GM19452 (cell line): ENCODE results near the gene GPR37L1.
"Not testable (repeated sequence)": the region's sequence is repeated elsewhere in the genome, so short reads cannot be mapped to it uniquely, and the experiment has no call there.

Experiments
- ATAC-seq: cut with Tn5 transposase; IDR thresholded peaks from one replicate; pipeline ENCODE4 v1.9.1; 2021; ENCODE audit not compliant: unreplicated experiment

Gene GPR37L1

GRCh38 chr1:202107801-202108731 lies 14.7 kb upstream of the GPR37L1 start:
- ATAC-seq = no peak

DNA sequence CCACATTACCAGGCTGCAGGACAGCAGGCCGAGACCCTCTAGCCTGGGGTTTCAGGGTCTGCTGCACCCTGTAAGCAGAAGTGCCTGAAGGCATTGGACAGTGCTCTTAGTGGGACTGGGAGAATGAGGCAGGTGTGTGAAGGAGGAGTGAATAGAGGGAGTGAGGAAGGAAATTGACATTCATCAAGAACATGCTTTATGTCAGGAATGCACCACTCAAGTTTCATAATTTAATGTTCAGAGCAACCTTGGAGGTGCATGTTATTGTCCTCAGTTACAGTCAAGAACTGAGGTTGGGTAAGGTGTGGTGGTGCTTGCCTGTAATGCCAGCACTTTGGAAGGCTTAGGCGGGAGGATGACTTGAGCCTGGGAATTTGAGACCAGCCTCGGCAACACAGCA lies 11.7 kb upstream of the GPR37L1 start:
- ATAC-seq = no peak

DNA sequence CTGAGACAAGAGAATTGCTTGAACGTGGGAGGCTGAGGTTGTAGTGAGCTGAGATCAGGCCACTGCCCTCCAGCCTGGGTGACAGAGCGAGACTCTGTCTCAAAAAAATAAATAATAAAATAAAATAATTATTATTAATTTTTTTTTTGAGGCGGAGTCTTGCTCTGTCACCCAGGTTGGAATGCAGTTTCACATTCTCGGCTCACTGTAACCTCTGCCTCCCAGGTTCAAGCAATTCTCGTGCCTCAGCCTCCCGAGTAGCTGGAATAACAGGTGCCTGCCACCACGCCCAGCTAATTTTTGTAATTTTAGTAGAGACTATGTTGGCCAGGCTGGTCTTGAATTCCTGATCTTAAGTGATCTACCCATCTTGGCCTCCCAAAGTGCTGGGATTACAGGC lies 11.1 kb upstream of the GPR37L1 start:
- ATAC-seq = not testable (repeated sequence)

GRCh38 chr1:202112859-202113689 lies 9.6 kb upstream of the GPR37L1 start:
- no peak for ATAC-seq

GRCh38 chr1:202113690-202114300 lies 8.9 kb upstream of the GPR37L1 start:
- ATAC-seq = no peak

DNA sequence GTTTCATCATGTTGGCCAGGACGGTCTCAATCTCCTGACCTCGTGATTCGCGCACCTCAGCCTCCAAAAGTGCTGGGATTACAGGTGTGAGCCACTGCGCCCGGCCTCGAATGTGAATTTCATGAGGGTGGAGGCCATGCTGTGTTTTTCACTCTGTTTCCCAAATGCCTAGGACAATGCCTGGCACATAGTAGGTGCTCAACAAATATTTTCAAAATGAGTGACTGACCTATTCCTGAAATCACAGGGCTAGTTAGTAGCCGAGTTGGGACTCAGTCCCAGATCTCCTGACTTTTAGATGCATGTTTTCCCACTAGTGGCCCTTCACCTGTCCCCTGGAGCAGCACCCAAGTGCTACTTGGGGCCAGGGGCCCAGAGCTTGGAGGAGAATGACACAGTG lies 6.4 kb upstream of the GPR37L1 start:
- ATAC-seq = no peak

GRCh38 chr1:202117898-202118371 lies 4.8 kb upstream of the GPR37L1 start:
- no peak for ATAC-seq

DNA sequence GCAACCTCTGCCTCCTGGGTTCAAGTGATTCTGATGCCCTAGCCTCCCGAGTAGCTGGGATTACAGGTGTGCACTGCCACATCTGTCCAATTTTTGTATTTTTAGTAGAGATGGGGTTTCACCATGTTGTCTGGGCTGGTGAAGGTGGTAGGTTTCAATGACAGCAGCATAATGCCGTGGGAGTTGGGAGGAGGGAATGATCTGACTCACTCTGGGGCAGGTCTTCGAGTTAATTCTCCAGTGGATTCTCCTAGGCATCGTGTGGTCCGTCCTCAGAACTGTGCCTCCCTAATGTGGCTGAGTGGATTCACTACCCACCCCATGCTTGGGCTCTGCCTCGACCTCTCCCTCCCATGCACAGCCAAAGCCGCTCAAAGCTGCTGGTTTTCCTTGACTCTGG lies 1.7 kb upstream of the GPR37L1 start:
- ATAC-seq = no peak

- ATAC-seq = no peak
These were observed 658 bp downstream of the GPR37L1 start for GRCh38 chr1:202123336-202123813.

DNA sequence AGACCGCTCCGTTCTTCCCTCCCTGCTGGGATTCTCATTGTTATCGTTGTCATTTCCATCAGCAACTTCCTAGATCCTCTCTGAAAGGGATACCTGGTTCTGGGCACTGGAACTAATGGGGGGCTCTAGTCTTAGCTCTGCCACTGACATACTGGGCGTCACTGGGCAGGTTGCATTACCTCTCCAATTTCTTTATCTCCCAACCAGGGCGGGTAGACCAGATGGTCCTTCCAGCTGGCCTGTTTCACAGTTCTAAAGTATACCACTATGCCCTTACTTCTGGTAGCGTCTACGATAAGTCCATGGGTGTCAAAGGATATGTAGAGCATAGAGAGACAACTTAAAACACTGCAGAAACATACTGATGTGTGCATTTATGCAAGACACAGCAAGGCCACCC lies 1.4 kb downstream of the GPR37L1 start:
- ATAC-seq = no peak

DNA sequence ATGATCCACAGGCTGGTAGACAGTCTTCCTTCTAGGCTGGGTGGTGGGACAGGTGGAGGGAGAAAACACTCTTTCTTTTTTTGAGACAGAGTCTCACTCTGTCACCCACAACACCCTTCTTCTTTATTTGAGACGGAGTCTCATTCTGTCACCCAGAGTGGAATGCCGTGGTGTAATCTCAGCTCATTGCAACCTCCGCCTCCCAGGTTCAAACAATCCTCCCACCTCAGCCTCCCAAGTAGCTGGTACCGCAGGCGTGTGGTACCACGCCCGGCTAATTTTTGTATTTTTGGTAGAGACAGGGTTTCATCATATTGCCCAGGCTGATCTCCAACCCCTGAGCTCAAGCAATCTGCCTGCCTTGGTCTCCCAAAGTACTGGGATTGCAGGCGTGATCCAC lies 2.9 kb downstream of the GPR37L1 start:
- no peak for ATAC-seq

- no peak for ATAC-seq
These were observed 3.7 kb downstream of the GPR37L1 start for GRCh38 chr1:202126426-202126825.

DNA sequence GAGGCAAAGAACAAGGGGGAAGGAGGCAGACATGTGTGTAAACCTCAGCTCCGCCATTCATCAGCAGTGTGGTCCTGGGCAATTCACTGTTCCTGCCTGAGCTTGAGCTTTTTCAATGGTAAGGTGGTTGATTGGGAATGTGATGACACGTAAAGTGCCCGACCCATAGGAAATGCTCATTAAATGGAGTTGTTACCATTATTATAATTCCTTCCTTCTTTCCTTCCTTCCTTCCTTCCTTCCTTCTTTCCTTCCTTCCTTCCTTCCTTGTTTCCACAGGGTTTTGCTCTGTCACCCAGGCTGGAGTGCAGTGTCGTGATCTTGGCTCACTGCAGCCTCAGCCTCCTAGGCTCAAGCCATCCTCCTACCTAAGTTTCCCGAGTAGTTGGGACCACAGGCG lies 4.3 kb downstream of the GPR37L1 start:
- no peak for ATAC-seq

DNA sequence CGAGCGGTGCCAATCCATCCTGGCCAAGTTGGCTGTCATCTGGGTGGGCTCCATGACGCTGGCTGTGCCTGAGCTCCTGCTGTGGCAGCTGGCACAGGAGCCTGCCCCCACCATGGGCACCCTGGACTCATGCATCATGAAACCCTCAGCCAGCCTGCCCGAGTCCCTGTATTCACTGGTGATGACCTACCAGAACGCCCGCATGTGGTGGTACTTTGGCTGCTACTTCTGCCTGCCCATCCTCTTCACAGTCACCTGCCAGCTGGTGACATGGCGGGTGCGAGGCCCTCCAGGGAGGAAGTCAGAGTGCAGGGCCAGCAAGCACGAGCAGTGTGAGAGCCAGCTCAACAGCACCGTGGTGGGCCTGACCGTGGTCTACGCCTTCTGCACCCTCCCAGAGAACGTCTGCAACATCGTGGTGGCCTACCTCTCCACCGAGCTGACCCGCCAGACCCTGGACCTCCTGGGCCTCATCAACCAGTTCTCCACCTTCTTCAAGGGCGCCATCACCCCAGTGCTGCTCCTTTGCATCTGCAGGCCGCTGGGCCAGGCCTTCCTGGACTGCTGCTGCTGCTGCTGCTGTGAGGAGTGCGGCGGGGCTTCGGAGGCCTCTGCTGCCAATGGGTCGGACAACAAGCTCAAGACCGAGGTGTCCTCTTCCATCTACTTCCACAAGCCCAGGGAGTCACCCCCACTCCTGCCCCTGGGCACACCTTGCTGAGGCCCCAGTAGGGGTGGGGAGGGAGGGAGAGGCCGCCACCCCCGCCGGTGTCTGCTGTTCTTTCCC lies 5.3 kb downstream of the GPR37L1 start:
- ATAC-seq = no peak

DNA sequence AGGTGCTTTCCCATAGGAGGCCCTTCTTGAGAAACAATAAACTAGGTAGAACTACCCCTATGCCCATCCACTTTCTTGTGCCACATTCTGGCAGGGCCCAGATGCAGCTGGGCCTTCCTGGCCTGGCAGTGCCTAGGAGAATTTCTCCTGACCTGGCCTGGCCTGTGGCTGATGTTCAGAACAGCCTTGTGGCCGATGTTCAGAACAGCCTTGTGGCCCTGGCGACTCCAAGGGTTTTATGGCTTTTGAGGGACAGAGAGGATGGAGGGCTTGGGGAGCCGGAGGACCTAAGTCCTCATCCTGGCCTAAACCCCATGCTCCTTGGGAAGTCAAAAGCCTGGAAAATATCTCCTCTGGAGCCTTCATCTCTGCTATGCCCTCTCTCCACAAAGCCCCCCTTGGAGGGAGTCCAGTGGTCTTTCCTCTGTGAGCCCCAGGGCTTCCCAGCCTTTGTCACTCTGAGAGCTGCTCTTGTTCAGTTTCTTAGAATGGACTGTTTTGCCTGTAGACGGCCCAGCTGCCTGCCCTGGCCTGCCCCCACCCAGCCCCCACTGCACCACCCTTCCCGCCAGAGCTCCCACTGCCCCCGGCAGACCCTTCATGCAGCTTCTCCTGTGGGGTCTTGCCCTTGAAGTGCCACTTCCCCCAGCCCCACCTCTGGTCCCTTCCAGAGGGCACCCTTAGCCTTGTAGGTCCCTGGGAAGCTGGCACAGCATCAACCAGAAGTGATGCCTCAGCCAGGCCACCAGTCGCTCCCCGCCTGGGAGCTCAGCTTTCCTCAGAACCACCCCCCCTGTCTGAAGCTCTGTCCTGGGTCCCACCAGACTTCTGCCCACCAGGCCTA lies 7.0 kb downstream of the GPR37L1 start:
- ATAC-seq = no peak

DNA sequence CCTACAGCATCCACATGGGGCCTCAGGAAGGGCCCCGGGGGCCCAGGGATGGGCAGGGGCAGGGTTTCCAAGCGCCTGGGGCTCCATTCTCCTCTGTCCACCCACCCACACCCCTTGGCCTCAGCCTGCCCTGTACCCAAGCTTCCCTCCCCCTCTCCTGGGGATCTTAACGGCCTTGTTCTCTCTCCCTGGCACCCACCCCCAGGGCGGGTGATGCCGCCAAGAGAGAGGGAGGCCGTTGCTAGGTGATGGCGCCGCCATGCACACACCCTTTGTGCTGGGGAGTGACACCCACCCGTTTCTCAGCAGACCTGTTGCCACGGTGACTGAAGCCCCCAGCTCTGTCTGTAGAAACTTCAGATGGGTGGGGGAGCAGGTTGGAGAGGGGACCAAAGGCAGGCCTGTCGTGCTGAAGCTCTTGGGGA lies 7.6 kb downstream of the GPR37L1 start:
- no peak for ATAC-seq

DNA sequence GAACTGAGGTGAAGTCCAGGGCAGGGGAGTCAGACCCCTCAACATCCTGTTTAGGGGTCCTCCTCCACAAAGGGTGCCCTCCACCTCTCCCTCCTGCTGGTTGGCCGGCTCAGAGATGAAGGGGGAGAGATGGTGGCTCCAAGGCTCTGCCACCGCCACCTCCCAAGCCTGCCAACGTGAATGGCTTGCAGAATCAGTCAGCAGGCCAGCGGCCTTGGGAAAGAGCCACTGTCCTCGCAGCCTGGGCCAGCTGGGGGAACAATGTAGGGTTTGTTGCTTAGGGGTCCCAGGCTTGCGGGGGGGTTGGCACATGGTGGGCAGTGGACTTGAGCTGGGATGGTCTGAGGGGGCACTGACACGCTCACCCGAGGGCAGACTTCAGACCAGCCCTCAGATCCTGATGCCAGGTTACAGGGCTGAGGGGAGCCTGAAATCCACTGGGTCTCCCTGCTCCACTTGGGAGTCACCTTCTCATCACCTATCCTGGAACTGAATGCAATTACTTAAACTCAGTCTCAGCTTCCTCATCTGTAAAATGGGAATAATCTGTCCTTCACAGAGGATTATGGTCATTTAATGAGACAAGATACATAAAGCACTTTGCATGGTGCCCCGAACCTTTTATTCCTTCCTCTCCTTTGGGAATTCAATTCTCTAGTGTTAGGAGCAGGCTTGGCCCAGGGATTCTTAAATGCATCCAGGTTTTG lies 8.3 kb downstream of the GPR37L1 start:
- no peak for ATAC-seq

GRCh38 chr1:202131956-202132821 lies 9.5 kb downstream of the GPR37L1 start:
- ATAC-seq = no peak
